ENCODE data around the gene F10. TPM values are rescaled to one million over a fixed set of nuclear protein-coding genes. Genes with fewer than 3 reads are reported as not detected.

F10 gene
- total RNA-seq, 1 donor from 2014 or later: not detected

DNA sequence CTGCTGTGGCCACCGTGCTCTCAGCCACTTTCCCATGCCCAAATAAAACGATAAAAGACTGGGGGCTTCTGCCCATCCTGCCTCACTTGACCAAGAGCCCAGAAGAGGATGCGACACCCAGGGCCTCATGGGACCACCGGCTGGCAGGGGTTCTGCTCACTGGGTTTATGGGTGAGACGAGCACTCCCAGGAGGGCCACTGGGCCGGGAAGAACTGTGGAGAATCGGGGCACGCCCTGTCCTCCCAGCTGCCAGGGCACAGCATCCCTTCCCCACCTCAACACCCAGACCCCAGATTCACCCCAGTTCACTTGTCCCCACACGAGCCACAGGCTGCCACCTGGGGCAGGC is 4.7 kb upstream of the F10 start:
- no peak for DNase-seq

DNA sequence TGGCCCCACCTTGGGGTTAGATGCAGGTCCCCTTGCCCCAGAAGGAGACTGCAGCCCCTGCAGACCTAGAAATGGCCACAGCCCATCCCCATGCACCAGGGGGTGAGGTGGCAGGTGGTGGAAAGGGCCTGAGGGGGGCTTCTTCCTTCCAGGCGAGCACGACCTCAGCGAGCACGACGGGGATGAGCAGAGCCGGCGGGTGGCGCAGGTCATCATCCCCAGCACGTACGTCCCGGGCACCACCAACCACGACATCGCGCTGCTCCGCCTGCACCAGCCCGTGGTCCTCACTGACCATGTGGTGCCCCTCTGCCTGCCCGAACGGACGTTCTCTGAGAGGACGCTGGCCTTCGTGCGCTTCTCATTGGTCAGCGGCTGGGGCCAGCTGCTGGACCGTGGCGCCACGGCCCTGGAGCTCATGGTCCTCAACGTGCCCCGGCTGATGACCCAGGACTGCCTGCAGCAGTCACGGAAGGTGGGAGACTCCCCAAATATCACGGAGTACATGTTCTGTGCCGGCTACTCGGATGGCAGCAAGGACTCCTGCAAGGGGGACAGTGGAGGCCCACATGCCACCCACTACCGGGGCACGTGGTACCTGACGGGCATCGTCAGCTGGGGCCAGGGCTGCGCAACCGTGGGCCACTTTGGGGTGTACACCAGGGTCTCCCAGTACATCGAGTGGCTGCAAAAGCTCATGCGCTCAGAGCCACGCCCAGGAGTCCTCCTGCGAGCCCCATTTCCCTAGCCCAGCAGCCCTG is 4.2 kb upstream of the F10 start:
- no peak for DNase-seq

DNA sequence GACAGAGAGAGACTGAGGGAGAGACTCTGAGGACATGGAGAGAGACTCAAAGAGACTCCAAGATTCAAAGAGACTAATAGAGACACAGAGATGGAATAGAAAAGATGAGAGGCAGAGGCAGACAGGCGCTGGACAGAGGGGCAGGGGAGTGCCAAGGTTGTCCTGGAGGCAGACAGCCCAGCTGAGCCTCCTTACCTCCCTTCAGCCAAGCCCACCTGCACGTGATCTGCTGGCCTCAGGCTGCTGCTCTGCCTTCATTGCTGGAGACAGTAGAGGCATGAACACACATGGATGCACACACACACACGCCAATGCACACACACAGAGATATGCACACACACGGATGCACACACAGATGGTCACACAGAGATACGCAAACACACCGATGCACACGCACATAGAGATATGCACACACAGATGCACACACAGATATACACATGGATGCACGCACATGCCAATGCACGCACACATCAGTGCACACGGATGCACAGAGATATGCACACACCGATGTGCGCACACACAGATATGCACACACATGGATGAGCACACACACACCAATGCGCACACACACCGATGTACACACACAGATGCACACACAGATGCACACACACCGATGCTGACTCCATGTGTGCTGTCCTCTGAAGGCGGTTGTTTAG is 3.3 kb upstream of the F10 start:
- DNase-seq: no peak

DNA sequence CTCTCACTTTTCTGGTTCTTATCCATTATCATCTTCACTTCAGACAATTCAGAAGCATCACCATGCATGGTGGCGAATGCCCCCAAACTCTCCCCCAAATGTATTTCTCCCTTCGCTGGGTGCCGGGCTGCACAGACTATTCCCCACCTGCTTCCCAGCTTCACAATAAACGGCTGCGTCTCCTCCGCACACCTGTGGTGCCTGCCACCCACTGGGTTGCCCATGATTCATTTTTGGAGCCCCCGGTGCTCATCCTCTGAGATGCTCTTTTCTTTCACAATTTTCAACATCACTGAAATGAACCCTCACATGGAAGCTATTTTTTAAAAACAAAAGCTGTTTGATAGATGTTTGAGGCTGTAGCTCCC is 2.8 kb upstream of the F10 start:
- no peak for DNase-seq

DNA sequence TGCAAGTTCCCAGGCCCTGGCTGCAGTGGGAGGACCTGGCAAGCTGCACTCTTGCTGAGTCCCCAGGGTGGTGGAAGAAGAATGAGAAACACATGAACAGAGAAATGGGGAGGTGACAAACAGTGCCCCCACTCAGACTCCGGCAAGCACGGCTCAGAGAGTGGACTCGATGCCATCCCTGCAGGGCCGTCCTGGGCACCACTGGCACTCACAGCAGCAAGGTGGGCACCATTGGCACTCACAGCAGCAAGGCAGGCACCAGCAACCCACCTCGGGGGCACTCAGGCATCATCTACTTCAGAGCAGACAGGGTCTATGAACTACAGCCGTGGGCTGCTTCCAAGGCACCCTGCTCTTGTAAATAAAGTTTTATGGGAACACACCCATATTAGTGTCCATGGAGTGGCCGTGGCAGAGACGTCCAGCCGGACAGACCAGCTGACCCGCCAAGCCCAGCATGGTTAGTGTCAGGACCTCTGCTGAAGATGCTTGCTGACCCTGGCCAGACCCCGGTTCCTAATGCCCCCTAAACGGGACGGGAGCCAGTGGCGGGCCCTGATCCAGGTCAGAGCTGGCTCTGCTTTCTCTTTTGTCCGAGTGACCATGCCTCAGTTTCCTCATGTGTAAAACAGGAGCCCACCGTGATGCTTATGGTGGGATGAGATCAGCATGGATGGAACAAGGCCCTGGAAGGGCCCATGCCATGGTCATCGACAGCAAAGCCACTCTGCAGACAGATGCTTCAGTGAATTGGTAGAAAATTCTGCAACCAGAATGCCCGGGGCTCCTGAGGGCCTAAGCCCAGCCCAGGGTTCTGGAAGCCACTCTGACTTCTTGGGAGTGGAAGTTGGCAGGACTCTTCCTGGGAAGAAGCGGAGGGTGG is 2.1 kb upstream of the F10 start:
- DNase-seq: no peak

DNA sequence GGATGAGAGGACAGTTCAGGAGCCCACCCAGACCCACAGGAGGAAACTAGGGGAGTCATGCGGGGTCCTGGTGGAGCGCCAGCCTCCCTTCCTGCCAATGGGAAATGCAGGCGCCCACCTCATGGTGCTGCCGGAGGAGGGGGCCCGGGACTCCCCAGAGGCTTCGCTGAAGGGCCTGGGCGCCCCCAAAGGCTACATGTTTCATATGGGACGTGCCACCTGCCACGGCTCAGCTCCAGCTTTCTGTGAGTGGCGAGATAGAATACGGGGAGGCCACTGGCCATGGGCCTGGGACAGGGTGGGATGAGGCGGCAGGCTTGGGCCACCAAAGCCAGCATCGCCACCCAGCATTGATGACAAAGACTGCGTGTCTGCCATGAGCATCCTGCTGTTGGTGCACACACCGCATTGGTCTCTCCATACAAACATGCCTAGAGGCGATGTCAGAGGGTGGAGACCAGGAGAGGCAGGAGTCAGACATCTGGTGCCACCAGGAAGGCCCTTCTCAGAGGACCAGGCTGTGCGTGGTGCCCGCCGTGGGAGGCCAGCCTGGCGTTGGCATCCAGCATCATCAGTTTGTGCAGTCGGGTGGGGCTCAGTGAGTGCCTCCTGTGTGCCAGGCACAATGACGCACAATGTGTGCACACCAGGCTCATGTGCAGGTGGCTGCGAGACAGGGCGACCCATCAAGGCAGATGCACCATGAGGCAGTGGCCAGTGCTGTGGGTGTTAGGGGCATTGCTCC is 1.2 kb upstream of the F10 start:
- DNase-seq: no peak

DNA sequence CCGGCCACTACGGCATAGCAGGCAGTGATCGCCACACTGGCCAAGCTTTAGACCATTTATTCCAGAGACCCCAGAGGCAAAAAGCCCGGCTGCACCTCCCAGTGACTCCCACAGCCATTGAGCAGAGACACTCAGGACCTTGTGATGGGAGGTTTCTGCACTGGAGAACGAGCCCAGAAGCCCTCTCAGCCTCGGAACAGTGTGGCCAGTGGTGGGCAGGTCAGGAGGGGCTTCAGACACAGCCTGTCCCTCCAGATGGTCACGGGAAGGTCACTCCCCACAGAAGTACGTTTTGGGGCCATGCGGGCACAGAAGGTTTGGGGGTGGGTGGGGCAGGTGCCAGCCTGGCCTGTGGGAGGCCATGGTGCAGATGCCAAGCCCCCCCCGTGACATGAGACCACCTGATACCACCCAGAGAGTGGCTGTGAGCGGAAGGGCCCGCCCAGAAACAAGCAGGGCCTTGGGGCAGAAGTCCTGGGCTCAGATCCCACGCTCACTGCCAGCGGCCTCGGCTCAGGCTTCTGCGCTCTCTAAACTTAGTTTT is 599 bp upstream of the F10 start:
- no peak for DNase-seq

DNA sequence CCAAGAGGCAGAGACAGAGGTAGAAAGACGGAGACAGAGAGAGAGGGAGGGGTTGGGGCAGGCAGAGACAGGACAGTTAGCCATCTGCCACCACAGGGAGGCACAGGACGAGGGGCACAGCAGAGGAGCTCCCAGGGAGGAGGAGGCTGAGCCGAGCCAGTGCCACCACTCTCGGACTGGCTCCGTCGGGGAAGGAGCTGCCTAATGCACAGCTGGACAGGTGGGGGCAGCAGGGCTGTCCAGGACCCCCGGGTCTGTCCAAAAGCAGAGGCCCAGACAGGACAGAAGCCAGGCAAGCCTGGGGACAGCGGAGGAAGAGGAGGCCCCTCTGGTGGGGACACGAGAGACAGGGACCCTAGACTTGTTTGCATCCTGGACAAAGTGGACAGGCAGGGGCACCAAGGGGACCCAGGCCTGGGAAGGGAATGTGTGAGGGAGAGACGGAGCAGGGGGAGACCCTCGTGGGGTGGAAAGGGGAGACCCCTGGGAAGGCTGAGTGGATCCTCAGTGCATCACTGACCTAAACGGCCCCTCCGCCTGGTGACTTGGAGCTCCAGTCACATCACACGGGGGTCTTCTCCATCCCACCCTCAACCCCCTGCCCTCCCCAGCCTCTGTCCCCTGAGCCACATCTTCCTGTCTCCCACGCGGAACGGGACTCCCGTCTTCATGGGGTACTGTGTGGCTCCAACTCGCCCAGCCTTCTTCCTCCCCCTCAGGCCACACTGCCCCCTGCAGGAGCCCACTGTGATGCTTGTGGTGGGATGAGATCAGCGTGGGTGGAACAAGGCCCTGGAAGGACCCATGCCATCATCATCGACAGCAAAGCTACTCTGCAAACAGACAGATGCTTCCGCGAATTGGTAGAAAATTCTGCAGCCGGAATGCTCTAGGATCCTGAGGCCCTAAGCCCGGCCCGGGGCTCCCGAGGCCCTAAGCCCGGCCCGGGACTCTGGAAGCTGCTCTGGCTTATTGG is 915 bp downstream of the F10 start:
- peak; percentile 21 for DNase-seq

DNA sequence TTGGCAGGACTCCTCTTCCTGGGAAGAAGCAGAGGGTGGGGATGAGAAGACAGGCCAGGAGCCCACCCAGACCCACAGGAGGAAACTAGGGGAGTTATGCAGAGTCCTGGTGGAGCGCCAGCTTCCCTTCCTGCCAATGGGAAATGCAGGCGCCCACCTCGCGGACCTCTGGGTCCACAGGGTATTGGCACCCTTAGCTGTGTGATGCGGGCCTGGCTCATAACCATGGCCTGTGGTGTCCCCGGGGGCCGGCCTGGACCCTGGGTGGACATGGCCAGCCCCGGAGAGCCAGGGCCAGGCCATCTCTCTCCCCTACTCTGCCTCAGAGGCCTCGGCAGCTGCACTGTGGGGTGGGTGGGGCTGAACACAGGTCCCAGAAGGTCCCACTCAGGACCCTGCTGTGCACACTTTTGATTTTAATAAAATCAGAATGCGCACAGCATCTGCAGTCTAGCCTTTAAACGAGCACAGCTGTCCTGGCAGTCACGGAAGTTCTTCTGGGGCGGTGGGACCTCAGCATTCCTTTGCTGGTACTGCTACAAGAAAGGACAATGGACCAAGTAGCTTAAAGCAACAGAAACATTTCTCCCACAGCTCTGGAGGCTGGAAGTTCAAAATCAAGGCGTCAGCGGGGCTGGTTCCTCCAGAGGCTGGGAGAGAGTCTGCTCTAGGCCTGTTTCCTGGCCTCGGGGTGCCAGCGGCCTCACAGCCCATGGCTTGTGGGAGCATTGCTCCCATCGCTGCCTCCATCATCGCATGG is 1.8 kb downstream of the F10 start:
- no peak for DNase-seq

DNA sequence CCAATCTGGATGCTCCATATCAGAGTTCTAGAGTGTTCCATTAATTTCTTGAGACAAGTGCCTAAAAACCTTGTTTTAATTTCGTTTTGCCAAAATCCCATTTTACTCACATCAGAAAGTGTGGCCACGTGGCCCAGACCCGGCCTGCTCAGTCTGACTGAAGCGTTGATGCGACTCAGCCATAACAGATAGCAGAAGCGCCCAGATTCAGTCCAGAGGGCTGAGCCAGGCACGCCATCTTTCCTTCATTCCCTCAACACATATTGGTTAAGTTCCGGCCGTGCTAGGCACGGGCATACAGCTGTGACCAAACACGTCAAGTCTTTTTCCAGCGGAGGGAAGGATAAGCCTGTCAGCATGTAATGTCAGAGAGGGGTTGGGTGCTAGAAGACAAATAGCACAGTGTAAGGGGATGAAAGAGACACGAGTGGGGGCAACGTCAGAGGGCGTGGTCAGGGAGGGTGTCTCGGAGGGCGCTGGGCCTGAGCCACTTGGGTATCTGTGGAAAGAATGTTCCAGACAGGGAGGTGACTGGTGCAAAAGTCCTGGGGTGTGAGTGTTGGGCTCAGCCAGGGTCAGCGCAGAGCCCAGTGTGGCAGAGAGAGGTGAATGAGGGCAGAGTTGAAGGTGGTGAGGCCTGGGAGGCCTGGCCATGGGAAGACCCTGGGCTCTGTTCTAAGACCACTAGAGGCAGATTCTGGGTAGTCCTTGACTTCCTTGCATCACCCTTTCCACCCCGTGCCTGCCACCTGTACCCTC is 3.1 kb downstream of the F10 start:
- no peak for DNase-seq

DNA sequence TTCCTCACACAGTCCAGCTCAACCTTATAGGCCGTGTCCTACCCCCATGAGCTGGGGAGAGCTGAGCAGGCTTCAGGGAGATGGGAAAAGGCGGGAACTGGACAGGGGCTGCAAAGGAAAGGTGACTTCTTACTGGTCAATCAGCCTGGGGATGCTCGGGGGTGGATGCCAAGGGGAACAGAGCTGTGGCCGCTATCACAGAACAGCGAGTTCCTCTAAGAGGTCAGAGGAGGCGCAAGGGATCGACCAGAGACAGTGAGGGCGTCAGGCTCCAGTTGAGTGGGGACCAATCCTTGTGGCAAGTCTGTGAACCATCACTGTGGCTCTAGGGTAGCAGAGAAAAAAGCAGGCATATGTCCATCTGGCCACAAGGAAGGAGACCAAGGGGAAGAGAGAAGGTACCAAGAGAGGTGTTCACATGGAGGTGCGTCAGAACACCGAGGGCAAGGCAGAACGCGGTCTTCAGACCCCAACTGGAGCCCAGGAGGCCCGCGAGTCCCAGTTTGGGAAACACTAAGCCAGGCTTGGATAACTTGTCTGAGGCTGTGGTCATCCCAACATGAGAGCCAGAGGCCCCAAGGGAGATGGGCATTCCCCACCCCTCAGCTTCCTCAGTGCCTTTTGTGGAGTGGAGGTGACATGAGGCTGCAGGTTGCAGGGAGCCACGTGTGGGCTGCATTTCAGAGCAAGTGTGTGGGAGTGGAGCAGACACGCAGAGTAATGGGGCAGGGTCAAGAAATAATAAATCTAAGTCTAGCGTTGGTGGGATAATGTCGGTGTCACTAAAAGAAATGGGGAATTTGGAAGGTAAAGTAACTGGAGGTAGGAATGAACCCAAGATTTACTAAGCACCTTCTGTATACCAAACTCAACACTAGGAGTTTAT is 3.9 kb downstream of the F10 start:
- DNase-seq: no peak

DNA sequence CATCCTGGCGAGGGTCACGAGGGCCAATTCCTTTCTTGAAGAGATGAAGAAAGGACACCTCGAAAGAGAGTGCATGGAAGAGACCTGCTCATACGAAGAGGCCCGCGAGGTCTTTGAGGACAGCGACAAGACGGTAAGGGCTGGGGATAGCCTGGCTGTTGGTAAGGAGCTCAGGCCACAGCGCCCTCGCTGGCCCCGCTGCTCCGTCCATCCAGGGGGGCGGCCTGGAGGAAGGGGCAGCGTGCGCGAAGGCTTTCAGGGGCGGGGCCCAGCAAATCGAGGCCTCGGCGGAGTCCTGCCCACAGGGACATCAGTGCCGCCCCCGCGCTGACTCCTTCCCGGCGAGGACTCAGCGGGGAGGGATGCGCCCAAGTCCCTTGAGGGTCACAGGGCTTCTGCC is 6.9 kb downstream of the F10 start:
- DNase-seq: no peak

DNA sequence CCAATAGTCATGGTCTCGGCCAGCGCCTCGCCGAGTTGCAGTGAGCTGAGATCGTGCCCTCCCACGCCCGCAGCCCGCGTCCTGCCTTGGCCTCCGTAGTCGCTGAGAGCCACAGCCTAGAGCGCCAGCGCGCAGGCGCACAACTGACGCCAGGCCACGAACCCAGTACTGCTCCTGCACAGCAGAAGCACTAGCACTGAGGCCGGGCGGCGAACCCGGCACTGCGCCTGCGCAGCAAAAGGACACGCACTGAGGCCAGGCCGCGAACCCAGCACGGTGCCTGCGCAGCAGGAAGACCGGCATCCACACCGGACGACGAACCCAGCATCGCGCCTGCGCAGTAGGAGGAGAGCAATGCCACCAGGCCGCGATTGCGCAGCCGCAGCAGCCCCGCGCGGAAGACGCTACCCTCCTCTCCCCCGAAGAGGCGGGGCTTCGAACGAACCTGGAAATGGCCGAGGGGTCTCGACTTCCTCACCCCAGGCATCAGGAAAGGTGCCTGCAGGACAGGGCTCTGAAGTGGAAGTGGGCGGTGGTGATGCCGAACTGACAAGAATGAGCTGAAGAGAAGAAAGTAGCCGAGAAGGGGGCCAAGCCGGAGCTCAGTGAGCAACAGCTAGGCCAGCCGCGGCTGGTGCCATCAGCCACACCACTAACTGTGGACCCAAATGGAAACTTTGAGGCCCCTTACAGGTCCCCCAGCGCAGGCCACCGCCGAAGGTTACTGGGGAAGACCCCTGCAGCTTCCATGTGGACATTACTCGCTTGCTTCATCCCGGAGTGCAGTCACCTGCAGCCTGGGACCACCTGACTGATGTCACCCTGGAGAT is 7.5 kb downstream of the F10 start:
- DNase-seq: peak; percentile 39

DNA sequence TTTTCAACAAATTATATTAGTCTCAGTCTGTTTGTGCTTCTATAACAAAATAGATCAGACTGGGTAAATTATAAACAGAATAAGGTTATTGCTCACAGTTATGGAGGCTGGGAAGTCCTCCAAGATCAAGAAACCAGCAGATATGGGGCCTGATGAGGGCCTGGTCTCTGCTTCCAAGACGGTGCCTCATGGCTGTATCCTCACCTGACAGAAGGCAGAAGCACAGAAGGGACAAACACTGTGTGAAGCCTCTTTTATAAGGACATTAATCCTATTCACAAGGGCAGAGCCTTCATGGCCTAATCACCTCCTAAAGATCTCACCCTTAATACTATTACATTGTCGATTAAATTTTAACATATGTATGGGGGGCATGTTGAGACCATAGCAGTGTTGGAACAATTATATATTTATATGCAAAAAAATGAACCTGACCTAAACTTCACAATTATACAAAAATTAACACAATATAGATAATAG is 12.7 kb downstream of the F10 start:
- no peak for DNase-seq

DNA sequence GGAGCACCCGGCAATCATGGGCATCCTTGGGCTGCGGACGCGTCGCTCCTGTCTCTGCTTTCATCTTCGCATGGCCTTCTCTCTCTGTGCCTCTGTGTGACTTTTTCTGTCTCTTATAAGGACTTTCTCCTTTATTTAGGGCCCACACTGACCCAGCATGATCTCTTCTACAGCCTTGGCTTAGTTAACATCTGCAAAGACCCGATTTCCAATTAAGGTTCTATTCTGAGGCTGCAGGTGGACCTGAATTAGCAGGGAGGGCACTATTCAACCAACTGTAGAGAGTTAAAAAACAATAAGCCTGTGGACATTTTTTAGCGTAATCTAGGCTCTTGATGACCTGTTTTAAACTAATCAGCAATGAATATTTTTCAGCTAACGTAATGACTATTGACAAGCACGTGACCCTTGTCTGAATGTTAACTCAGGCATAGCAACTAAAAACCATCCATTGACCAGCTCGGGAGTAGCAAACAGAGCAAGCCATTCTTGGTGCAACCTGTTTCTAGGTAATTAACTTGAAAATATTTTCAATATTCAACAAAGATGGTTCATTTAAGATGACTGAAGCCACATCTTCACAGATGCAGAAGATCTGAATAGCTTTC is 15.2 kb downstream of the F10 start:
- no peak for DNase-seq

DNA sequence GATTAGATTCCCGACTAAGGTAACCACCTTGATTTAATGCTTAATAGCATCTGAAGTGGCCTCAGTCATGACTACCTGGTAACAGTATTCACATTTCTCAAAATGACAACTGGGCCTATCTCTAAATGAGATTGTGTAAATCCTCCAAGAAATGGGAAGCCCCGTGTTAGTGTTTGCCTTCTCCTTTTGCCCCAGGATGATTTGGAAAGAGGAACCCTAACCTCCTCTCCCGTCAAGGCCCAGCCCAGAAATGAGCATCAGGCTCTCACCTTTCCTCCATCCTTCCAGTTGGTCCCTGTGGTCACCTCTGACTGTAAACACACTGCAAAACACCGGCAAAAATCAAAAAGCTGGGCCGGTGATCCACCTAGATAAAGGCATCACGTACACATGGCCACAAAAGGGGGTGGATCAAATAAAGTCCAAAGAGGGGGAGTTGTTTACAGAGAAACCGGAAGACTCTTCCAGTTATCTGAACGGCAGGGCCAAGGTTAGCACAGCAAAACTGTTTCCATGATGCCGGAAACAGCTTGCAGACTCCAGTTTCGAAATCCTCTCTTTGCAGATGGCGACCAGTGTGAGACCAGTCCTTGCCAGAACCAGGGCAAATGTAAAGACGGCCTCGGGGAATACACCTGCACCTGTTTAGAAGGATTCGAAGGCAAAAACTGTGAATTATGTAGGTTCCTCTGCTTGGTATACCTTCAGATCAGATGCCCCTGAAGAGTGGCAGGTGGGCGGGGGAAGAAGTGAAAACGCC is 16.4 kb downstream of the F10 start:
- no peak for DNase-seq

Measured in dermis blood vessel endothelial cell (primary cell).